GM12892 (cell line): ENCODE measurements around the gene RPS3. TPM values are rescaled to one million over a fixed set of nuclear protein-coding genes. Genes with fewer than 3 reads are reported as not detected.
A peak's percentile ranks its signal among the peaks of the same experiment; 100 is the strongest.
"Not testable (repeated sequence)": the region's sequence is repeated elsewhere in the genome, so short reads cannot be mapped to it uniquely, and the experiment has no call there.

Experiments used
- DNase-seq: peaks from one replicate; pipeline ENCODE4 v3.0.0; 2011; ENCODE audit not compliant: insufficient read length
- FAIRE-seq: peaks from 2 replicates; lab custom pipeline; 2011; peaks lifted over from hg19 to GRCh38; lab: Jason Lieb, UNC
- POLR2A ChIP-seq: IDR thresholded peaks from 2 replicates; pipeline ENCODE4 v1.6.1; 2011; ENCODE audit warnings: low read depth, low read length, control low read depth
- POLR2AphosphoS5 ChIP-seq: IDR thresholded peaks from 2 replicates; pipeline ENCODE4 v1.6.1; 2011; ENCODE audit warnings: low read depth, low read length, control low read depth
- TAF1 ChIP-seq: IDR thresholded peaks from 2 replicates; pipeline ENCODE4 v1.6.1; 2011; ENCODE audit warnings: low read depth, mild to moderate bottlenecking, control low read depth, low read length, borderline replicate concordance
- polyA plus RNA-seq: library from polyadenylated mRNA; unstranded; fragments of >200 nt; gene quantifications from one replicate; pipeline ENCODE4 v1.2.1, GENCODE V29; 2012; ENCODE audit warnings: missing spikeins, inconsistent platforms; ENCODE audit not compliant: missing spikeins

Gene RPS3
- 7,421 TPM for polyA plus RNA-seq

- FAIRE-seq, result peak; percentile 98
- TF ChIP-seq TAF1, result peak; percentile 100
- TF ChIP-seq POLR2AphosphoS5, result peak; percentile 100
- peak; percentile 100 for TF ChIP-seq POLR2A
- DNase-seq, result peak; percentile 74
These were observed at the start of gene RPS3 for GRCh38 chr11:75399344-75400145. Gene RPS3, plus strand, starts transcription at chr11:75399518. Its CDS starts 30 bp downstream, at chr11:75399548.

GRCh38 chr11:75349521-75350116 lies 49.7 kb upstream of the RPS3 start:
- FAIRE-seq, result no peak
- no peak for DNase-seq
- TF ChIP-seq TAF1 (no peak), POLR2A (no peak), POLR2AphosphoS5 (no peak)

GRCh38 chr11:75350122-75350742 lies 49.1 kb upstream of the RPS3 start:
- TF ChIP-seq POLR2AphosphoS5 (no peak), POLR2A (no peak), TAF1 (no peak)
- no peak for DNase-seq
- no peak for FAIRE-seq

DNA sequence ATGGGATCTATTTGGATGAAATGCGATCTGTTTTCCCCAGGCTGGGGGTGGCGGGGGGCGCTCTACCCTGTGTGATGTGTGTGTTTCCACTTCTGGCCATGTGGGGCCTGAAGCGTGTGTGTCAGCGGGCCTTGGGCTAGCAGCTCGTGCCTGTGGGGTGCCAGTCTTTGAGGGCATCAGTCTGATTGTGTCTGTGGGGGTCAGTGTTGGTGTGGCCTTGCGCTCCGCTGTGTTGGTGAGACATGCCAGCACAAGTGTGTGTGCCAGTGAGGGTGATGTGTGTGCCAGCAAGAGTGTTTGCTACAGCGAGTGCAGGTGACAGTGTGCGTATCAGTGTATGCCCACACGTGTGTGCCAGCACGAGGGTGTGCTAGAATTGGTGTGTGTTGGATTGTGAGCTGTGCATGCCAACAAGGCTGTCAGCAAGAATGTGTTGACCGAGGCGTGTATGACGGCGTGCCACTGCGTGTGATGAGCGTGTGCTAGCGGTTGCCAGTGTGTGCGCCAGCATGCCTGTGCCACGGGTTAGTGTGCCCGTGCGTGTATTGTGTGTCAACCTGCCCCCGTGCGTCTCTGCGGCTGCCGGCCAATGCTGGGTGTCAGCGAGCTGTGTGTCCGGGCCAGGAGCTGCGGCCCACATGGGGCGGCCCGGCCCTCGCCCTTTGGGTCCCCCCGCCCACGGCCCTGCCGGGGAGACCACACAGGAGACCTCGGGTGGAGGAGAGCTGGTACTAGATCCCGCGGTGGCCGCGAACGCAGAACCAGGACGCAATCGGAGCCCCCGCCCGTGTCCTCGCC lies 48.4 kb upstream of the RPS3 start:
- no peak for FAIRE-seq
- no peak for DNase-seq
- no peak for TF ChIP-seq POLR2A
- TF ChIP-seq TAF1, result no peak
- no peak for TF ChIP-seq POLR2AphosphoS5

DNA sequence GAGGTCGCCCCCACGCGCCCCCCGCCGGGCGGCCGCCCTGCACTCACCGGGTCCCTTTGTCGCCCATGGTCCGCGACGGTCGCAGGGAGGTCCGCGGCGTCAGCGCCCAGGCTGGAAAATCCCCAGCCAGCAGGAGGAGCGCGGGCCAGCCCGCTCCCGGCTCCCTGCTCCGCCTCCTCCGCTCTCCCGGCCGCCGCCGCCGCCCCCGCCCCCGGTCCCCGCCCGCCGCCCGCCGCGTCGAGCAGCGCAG lies 47.9 kb upstream of the RPS3 start, which contains the start of gene ARRB1:
TSS of gene ARRB1 (minus strand) at position 121 of the 250 bp plus-strand sequence. CDS start at position 67, 54 bp downstream.
- TF ChIP-seq POLR2AphosphoS5 (no peak), POLR2A (no peak), TAF1 (no peak)
- DNase-seq (no peak), FAIRE-seq (no peak)

DNA sequence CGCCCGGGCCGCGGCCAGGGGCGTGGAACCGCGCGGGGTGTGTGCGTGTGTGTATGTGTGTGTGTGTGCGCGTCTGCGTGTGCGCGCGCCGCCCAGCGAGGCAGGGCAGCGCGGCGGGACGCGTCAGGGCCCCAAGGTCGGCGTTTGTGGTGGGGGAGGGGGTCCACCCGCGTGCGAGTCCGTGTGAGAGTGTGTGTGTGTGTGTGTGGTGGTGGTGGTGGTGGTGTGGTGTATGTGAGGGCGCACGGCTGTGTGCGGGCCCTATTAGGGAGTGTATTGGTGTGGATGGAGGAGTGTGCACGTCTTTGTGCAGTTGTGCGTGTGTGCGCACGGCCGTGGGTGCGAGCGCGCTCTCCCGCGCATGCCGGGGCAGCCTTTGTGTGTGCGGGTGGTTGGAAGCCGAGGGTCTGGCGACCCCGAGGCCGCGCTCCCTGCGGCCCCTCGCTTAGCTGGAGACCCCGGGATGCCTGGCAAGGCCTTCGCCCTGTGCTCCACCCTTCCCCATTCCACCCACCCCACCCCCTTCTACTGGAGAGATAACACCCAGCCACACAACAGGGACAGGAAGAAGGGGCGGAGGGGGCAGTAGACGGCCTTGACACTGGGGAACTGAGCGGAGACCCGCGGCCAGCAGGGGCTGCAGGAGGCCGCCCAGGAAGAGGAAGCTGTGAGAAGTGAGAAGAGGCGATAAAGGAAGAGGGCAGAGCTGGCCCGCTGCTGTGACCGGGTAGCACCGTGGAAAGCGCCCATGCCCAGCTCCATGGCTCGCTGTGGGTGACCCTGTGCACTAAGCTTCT lies 47.3 kb upstream of the RPS3 start:
- FAIRE-seq (no peak), DNase-seq (no peak)
- TF ChIP-seq TAF1 (no peak), POLR2A (no peak), POLR2AphosphoS5 (no peak)

GRCh38 chr11:75352588-75353206 lies 46.6 kb upstream of the RPS3 start:
- DNase-seq (no peak), FAIRE-seq (no peak)
- TF ChIP-seq POLR2AphosphoS5 (no peak), POLR2A (no peak), TAF1 (no peak)

DNA sequence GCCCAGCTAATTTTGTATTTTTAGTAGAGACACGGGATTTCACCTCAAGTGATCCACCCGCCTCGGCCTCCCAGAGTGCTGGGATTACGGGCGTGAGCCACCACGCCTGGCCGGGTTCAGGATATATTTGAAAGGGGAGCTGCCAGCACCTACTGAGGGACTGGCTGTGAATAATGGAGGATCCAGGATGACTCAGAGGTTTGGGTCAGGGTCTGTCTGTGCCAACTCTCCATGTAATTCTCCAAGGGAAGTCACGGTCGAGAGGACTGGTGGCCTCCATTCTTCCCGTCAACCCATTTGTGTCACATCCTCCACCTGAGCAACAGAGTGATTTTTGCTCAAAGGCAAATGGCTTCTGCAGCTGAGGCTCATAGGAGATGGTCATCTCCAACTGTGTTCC lies 44.3 kb upstream of the RPS3 start:
- no peak for DNase-seq
- no peak for FAIRE-seq
- no peak for TF ChIP-seq POLR2AphosphoS5
- no peak for TF ChIP-seq POLR2A
- no peak for TF ChIP-seq TAF1

- FAIRE-seq (no peak), DNase-seq (no peak)
- TF ChIP-seq TAF1 (no peak), POLR2AphosphoS5 (no peak), POLR2A (no peak)
These were observed 42.7 kb upstream of the RPS3 start for GRCh38 chr11:75356613-75357012.

DNA sequence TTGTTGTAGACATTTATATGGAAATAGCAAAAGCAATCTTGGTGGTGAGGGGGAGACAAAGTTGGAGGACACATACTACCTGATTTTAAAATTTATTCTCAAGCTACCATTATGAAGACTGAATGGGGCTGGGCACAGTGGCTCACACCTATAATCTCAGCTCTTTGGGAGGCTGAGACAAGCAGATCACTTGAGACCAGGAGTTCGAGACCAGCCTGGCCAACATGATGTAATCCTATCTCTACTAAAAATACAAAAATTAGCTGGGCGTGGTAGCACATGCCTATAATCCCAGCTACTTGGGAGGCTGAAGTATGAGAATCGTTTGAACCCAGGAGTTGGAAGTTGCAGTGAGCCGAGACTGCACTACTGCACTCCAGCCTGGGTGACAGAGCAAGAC lies 37.0 kb upstream of the RPS3 start:
- not testable (repeated sequence) for FAIRE-seq, DNase-seq
